HAP-1 (cell line): Measurements from ENCODE around the gene SMIM8.

Source experiments
- DNase-seq, 2 experiments: peaks; one replicate each; pipeline ENCODE4 v3.0.0-alpha.2; 2016 to 2020; ENCODE audit warnings: low spot score in 2 of 2
- H3K27me3 ChIP-seq: fragments of 250-450 bp; sonication (Bioruptor Pico); 2 replicates; pipeline ENCODE4 v1.5.1; 2020; ENCODE audit warnings: low read depth, mild to moderate bottlenecking, moderate library complexity
- H3K36me3 ChIP-seq: fragments of 250-450 bp; sonication (Bioruptor Pico); replicated peaks from 2 replicates; pipeline ENCODE4 v1.5.1; 2020; ENCODE audit warnings: mild to moderate bottlenecking
- H3K4me1 ChIP-seq: fragments of 250-450 bp; sonication (Bioruptor Pico); 2 replicates; pipeline ENCODE4 v1.5.1; 2020; ENCODE audit warnings: mild to moderate bottlenecking
- H3K4me3 ChIP-seq: fragments of 250-450 bp; sonication (Bioruptor Pico); 2 replicates; pipeline ENCODE4 v1.5.1; 2020; ENCODE audit warnings: mild to moderate bottlenecking, moderate library complexity
- H3K9me3 ChIP-seq: fragments of 250-450 bp; sonication (Bioruptor Pico); 2 replicates; pipeline ENCODE4 v1.5.1; 2020; ENCODE audit warnings: mild to moderate bottlenecking, moderate library complexity
- in situ Hi-C: fragments of 300-500 bp; cut with MboI; formaldehyde crosslinking; loops from 3 replicates; pipeline ENCODE4 v1.14.3; 2020; ENCODE audit warnings: low sequenced_read_pairs, inconsistent platforms, mixed read lengths

Gene SMIM8

DNA sequence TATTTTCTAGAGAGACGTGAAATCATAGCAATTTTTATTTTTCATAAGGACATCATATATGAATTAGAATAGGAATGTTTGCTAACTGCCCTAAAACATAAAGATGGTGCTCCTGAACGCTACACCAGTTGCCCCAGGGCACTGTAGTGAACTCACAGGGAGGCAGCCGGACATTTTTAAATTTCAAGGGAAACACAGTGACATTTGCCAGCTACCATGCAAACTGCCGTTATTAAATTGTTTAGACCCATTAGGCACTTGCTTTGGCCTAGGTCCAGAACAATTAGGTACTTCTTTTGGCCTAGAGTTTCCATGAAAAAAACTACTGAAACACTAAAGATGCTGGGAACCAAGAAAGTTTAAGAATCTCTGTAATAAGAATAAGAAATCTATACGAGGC is 60.5 kb downstream of the SMIM8 start:
- DNase-seq, result no peak
- Histone ChIP-seq H3K4me3 (no peak overlapping the region), H3K9me3 (no peaks in the 10 kb centered on the region), H3K27me3 (no peaks in the 10 kb centered on the region), H3K4me1 (no peaks in the 10 kb centered on the region), H3K36me3 (no peaks in the 10 kb centered on the region)
- in situ Hi-C loops, result no loop called here

DNA sequence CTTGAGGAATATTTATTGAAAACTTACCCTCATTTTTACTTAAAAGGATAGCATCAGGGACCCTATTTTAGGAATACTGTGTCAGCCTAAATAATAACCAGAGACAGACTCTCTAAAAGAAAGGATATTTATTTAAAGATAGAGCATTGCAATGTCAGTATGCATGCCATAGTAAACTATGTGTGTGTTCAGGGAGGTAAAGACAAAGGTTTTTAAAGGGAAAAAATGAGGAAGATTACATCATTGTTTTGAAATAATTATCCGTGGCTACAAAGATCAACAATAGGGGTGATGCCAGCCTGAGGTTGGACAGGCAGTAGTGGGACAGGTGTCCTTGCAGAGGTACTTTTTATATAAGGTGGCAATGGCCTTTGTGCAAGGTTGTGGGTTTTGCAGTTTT is 61.6 kb downstream of the SMIM8 start:
- H3K27me3 ChIP-seq, result no peaks in the 10 kb centered on the region
- H3K9me3 ChIP-seq, result no peaks in the 10 kb centered on the region
- H3K4me1 ChIP-seq, result no peaks in the 10 kb centered on the region
- H3K36me3 ChIP-seq, result no peaks in the 10 kb centered on the region
- H3K4me3 ChIP-seq, result no peak overlapping the region
- DNase-seq, result no peak
- in situ Hi-C loops, result no loop called here

DNA sequence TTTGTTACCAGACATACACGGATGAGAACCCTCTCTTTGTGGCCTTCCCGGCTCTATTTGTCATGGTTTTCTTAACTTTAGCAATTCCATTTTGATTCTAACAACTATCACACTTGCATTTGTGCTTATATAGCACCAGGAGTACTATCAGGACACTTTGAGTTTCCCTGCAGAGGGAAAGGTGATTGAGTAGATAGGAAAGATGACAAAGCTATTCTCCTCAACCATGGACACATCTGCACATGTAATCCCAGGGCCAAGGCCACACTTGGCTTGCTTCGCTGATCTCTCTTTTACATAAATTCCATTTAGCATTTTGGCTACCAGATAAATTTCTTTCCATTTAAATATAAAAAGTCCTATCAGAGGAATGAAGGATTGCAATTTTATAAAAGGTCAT is 62.1 kb downstream of the SMIM8 start:
- Histone ChIP-seq H3K4me1 (no peaks in the 10 kb centered on the region), H3K4me3 (no peak overlapping the region), H3K27me3 (no peaks in the 10 kb centered on the region), H3K36me3 (no peaks in the 10 kb centered on the region), H3K9me3 (no peaks in the 10 kb centered on the region)
- DNase-seq, result no peak
- in situ Hi-C loops, result no loop called here

DNA sequence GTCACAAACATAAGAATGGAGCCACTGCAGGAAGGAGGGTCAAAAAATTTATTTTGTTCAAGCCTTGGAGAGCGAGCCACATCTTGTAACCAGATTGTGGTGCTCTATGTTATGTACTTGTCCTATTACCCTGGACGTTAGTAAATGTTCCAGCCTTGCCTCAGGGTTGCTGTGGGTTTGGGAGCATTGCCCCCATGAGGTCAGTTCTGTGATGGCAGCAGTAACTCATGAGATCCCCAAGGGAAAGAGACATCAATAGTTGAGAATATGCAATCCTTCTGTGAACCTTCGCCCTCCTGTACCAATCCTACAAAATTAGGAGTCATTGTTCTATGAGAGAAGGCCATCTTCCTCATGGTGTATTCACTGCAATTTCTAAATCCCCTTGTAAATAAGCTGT is 68.9 kb downstream of the SMIM8 start:
- in situ Hi-C loops, result loop anchor here (10.0 kb wide), 1 partner anchor 317 kb away; no protein-coding TSS in a partner anchor
- Histone ChIP-seq H3K4me1 (peaks cover 4% of the 10 kb centered on the region; the same call in 1 of the 2 replicates), H3K4me3 (no peak overlapping the region), H3K9me3 (no peaks in the 10 kb centered on the region), H3K27me3 (no peaks in the 10 kb centered on the region), H3K36me3 (no peaks in the 10 kb centered on the region)
- DNase-seq, result peak; percentile 45 to 60
